Adrenal gland (tissue), 5 donors: Measurements from ENCODE around the gene FAM117B.

Source experiments
- POLR2A ChIP-seq, 2 donors: fragments of 450-650 bp; IDR thresholded peaks; one replicate each; pipeline ENCODE4 v1.6.1; 2017; ENCODE audit warnings: antibody characterized with exemption in 2 of 2, mild to moderate bottlenecking in 2 of 2, moderate library complexity in 1 of 2
- TF ChIP-seq, protein P1 (sequence below), 6 experiments: fragments of 450-650 bp in 4 of 6; fragments of 200-600 bp in 2 of 6; sonication (generic) in 1 of 6; IDR thresholded peaks; 1 replicate in 5 of 6; 2 replicates in 1 of 6; pipeline versions ENCODE4 v1.5.1 to v1.8.0; 2016 to 2021; ENCODE audit warnings: antibody characterized with exemption in 6 of 6, mild to moderate bottlenecking in 2 of 6, moderate library complexity in 1 of 6
- donor health status: DM: no; HTN: no; CAD: no.

DNA sequence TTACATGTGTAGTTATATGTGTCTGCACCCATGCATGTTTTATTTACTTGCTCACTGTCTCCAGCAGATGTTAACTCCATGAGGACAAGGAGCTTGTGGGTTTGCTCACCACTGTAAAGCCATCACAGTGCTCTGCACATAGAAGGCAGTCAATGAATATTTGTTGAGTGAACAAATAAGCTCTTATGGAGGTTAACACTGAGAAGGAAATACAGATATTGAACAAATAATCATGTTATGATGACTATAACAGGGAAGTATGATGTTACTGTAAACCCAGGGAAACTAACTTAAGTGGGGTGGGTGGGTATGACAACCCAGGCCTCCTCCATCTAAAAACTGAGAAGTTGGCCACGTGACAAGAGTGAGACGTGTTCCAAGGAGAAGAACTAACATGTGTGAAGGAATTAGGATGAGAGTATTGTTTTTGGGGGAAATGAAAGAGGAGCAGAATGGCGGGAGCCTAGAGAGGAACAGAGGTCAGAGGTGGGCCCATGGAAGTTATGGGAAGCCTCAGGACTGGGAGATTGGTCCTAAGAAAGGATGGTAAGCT lies 6.0 kb upstream of the FAM117B start:
- TF ChIP-seq, protein P1, sequence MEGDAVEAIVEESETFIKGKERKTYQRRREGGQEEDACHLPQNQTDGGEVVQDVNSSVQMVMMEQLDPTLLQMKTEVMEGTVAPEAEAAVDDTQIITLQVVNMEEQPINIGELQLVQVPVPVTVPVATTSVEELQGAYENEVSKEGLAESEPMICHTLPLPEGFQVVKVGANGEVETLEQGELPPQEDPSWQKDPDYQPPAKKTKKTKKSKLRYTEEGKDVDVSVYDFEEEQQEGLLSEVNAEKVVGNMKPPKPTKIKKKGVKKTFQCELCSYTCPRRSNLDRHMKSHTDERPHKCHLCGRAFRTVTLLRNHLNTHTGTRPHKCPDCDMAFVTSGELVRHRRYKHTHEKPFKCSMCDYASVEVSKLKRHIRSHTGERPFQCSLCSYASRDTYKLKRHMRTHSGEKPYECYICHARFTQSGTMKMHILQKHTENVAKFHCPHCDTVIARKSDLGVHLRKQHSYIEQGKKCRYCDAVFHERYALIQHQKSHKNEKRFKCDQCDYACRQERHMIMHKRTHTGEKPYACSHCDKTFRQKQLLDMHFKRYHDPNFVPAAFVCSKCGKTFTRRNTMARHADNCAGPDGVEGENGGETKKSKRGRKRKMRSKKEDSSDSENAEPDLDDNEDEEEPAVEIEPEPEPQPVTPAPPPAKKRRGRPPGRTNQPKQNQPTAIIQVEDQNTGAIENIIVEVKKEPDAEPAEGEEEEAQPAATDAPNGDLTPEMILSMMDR (IDR thresholded peaks at IDR 0.05), result no peak
- no peak for TF ChIP-seq POLR2A (IDR thresholded peaks at IDR 0.05)
